GM23338 (cell line): ENCODE data around the gene CACNA1C. TPM values are rescaled to one million over a fixed set of nuclear protein-coding genes. Genes with fewer than 3 reads are reported as not detected.
A peak's percentile ranks its signal among the peaks of the same experiment; 100 is the strongest.

Experiments
- ATAC-seq: fragments of 200-7000 bp; cut with Tn5 transposase; 3 replicates; pipeline ENCODE4 v1.9.1; 2020
- DNase-seq: peaks from one replicate; pipeline ENCODE4 v3.0.0-alpha.2; 2015; ENCODE audit warnings: low spot score
- H2AFZ ChIP-seq: fragments of 200-600 bp; sonication (generic); 2 replicates; pipeline ENCODE4 v1.8.0; 2016; ENCODE audit warnings: antibody characterized with exemption, mild to moderate bottlenecking, moderate library complexity
- H3F3A ChIP-seq: fragments of 200-600 bp; sonication (generic); replicated peaks from 2 replicates; pipeline ENCODE4 v1.8.0; 2017; ENCODE audit warnings: antibody characterized with exemption, mixed run types, low read depth
- H3K27ac ChIP-seq: fragments of 200-600 bp; sonication (generic); 2 replicates; pipeline ENCODE4 v1.6.1; 2016; ENCODE audit warnings: low read depth
- H3K27me3 ChIP-seq: fragments of 200-600 bp; sonication (generic); 2 replicates; pipeline ENCODE4 v1.8.0; 2016; ENCODE audit warnings: mild to moderate bottlenecking, mixed run types, moderate library complexity; ENCODE audit not compliant: insufficient read depth
- H3K36me3 ChIP-seq: fragments of 200-600 bp; sonication (generic); 2 replicates; pipeline ENCODE4 v1.8.0; 2016; ENCODE audit warnings: mild to moderate bottlenecking; ENCODE audit not compliant: insufficient read depth
- H3K4me1 ChIP-seq: fragments of 200-600 bp; sonication (generic); 2 replicates; pipeline ENCODE4 v1.8.0; 2016; ENCODE audit warnings: mild to moderate bottlenecking, moderate library complexity; ENCODE audit not compliant: insufficient read depth
- H3K4me2 ChIP-seq: fragments of 200-600 bp; sonication (generic); 2 replicates; pipeline ENCODE4 v1.7.1; 2017; ENCODE audit warnings: mixed run types
- H3K4me3 ChIP-seq: fragments of 200-600 bp; sonication (generic); 2 replicates; pipeline ENCODE4 v1.6.1; 2016; ENCODE audit warnings: mixed run types
- H3K79me2 ChIP-seq: fragments of 200-600 bp; sonication (generic); replicated peaks from 2 replicates; pipeline ENCODE4 v1.8.0; 2017; ENCODE audit warnings: mild to moderate bottlenecking; ENCODE audit not compliant: insufficient read depth
- H3K9me2 ChIP-seq: fragments of 200-600 bp; sonication (generic); 2 replicates; pipeline ENCODE4 v1.8.0; 2017; ENCODE audit not compliant: insufficient read depth
- H4K20me1 ChIP-seq: fragments of 200-600 bp; sonication (generic); replicated peaks from 2 replicates; pipeline ENCODE4 v1.8.0; 2017; ENCODE audit warnings: mild to moderate bottlenecking; ENCODE audit not compliant: insufficient read depth
- H3K27ac Mint-ChIP-seq: 2 replicates; pipeline ENCODE4 v1.8.0; 2020; ENCODE audit warnings: inconsistent platforms, mild to moderate bottlenecking, moderate library complexity, mixed read lengths
- H3K27me3 Mint-ChIP-seq: 3 replicates; pipeline ENCODE4 v1.8.0; 2022; ENCODE audit warnings: low read depth, mild to moderate bottlenecking, moderate library complexity, mixed read lengths, inconsistent platforms; ENCODE audit not compliant: insufficient read depth, poor library complexity
- H3K36me3 Mint-ChIP-seq: 3 replicates; pipeline ENCODE4 v1.8.0; 2021; ENCODE audit warnings: low read depth, mild to moderate bottlenecking, inconsistent platforms, moderate library complexity, mixed read lengths
- H3K4me1 Mint-ChIP-seq: 3 replicates; pipeline ENCODE4 v1.8.0; 2020; ENCODE audit warnings: mild to moderate bottlenecking, inconsistent platforms, mixed read lengths
- H3K4me3 Mint-ChIP-seq: 3 replicates; pipeline ENCODE4 v1.8.0; 2021; ENCODE audit warnings: moderate library complexity, mild to moderate bottlenecking, inconsistent platforms, mixed read lengths
- H3K9me3 Mint-ChIP-seq: 3 replicates; pipeline ENCODE4 v1.8.0; 2020; ENCODE audit warnings: moderate library complexity, mild to moderate bottlenecking, inconsistent platforms, mixed read lengths
- CREB1 ChIP-seq: fragments of 250-450 bp; sonication (Bioruptor Pico); IDR thresholded peaks from 2 replicates; pipeline ENCODE4 v1.5.0; 2020; ENCODE audit warnings: low read depth, mild to moderate bottlenecking, moderate library complexity
- CTCF ChIP-seq, 2 experiments: fragments of 200-600 bp in 1 of 2; sonication (generic) in 1 of 2; conservative IDR thresholded peaks; 2 replicates each; pipeline versions ENCODE4 v1.5.1 to v1.6.1; 2016 to 2017; ENCODE audit warnings: antibody characterized with exemption in 2 of 2, low read depth in 2 of 2, mild to moderate bottlenecking in 2 of 2, moderate library complexity in 1 of 2
- EZH2 ChIP-seq: fragments of 200-600 bp; sonication (generic); IDR thresholded peaks from one replicate; pipeline ENCODE4 v1.8.0; 2017; ENCODE audit warnings: antibody characterized with exemption, mild to moderate bottlenecking, low read depth; ENCODE audit not compliant: unreplicated experiment
- EZH2phosphoT487 ChIP-seq: fragments of 200-600 bp; sonication (generic); IDR thresholded peaks from one replicate; pipeline ENCODE4 v1.8.1; 2018; ENCODE audit warnings: antibody characterized with exemption; ENCODE audit not compliant: unreplicated experiment
- JUNB ChIP-seq: IDR thresholded peaks from one replicate; pipeline ENCODE4 v1.6.1; 2016; ENCODE audit warnings: antibody characterized with exemption; ENCODE audit not compliant: unreplicated experiment
- NANOG ChIP-seq: IDR thresholded peaks from 2 replicates; pipeline ENCODE4 v1.6.1; 2016; ENCODE audit warnings: antibody characterized with exemption, borderline replicate concordance
- POLR2AphosphoS5 ChIP-seq: IDR thresholded peaks from 2 replicates; pipeline ENCODE4 v1.6.1; 2016; ENCODE audit warnings: antibody characterized with exemption, low read depth
- REST ChIP-seq: IDR thresholded peaks from one replicate; pipeline ENCODE4 v1.6.1; 2018; ENCODE audit warnings: antibody characterized with exemption; ENCODE audit not compliant: unreplicated experiment
- STAT1 ChIP-seq: IDR thresholded peaks from one replicate; pipeline ENCODE4 v1.6.1; 2016; ENCODE audit warnings: antibody characterized with exemption; ENCODE audit not compliant: unreplicated experiment
- ZNF114 ChIP-seq: fragments of 250-450 bp; sonication (Bioruptor Pico); IDR thresholded peaks from 2 replicates; pipeline ENCODE4 v1.5.0; 2020; ENCODE audit warnings: mild to moderate bottlenecking, moderate library complexity
- ZNF331 ChIP-seq: fragments of 250-450 bp; sonication (Bioruptor Pico); IDR thresholded peaks from 2 replicates; pipeline ENCODE4 v1.5.0; 2020; ENCODE audit warnings: low read depth, mild to moderate bottlenecking, moderate library complexity
- polyA plus RNA-seq: library from polyadenylated mRNA; unstranded; fragments of >200 nt; fragmentation: Nextera tagmentation; extraction: Ambion mirVana; gene quantifications from 2 replicates; pipeline ENCODE4 v1.2.1, GENCODE V29; 2016
- total RNA-seq: library from RNA; depleted of rRNA; stranded (reverse); fragments of >200 nt; shearing (Covaris generic); gene quantifications from 2 replicates; pipeline ENCODE4 v1.2.3, GENCODE V29; 2014

The CACNA1C gene
- total and polyA plus RNA-seq, 2 experiments from 2014 or later, result 0.78 to 2.1 TPM

- no peak overlapping the region for H3K27ac ChIP-seq
- ATAC-seq (peak; percentile 19), DNase-seq (peak; percentile 62)
- H3K27me3 ChIP-seq, result peaks cover 43% of the 10 kb centered on the region
- peaks cover 7% of the 10 kb centered on the region for H3F3A ChIP-seq
- H4K20me1 ChIP-seq, result no peaks in the 10 kb centered on the region
- H2AFZ ChIP-seq, result no peak overlapping the region
- no peaks in the 10 kb centered on the region for H3K9me2 ChIP-seq
- TF ChIP-seq STAT1, result no peak
- peaks cover 36% of the 10 kb centered on the region for H3K4me1 ChIP-seq
- Mint-ChIP-seq H3K36me3 (no peaks in the 10 kb centered on the region; the same call in 2 of the 3 replicates), H3K4me1 (peaks cover 44% of the 10 kb centered on the region), H3K27ac (no peak overlapping the region), H3K9me3 (peaks cover 2% of the 10 kb centered on the region; the same call in 2 of the 3 replicates), H3K27me3 (peaks cover 29% of the 10 kb centered on the region), H3K4me3 (peak overlapping the region; percentile 39; the same call in 1 of the 3 replicates)
- H3K4me2 ChIP-seq, result peak overlapping the region; percentile 25
- H3K79me2 ChIP-seq, result no peaks in the 10 kb centered on the region
- H3K4me3 ChIP-seq, result peak overlapping the region; percentile 2; the same call in 1 of the 2 replicates
- H3K36me3 ChIP-seq, result no peaks in the 10 kb centered on the region
These were observed 2.9 kb upstream of the CACNA1C start for GRCh38 chr12:2049604-2050540.

GRCh38 chr12:2051700-2052621 lies 826 bp upstream of the CACNA1C start:
- Histone ChIP-seq H3K36me3 (no peaks in the 10 kb centered on the region), H4K20me1 (no peaks in the 10 kb centered on the region), H3K27ac (no peak overlapping the region), H3K4me1 (peaks cover 38% of the 10 kb centered on the region), H3K27me3 (peaks cover 64% of the 10 kb centered on the region), H3K79me2 (no peaks in the 10 kb centered on the region), H3K4me2 (peak overlapping the region; percentile 90), H3K9me2 (no peaks in the 10 kb centered on the region), H3K4me3 (peak overlapping the region; percentile 65), H3F3A (peaks cover 7% of the 10 kb centered on the region), H2AFZ (peak overlapping the region; percentile 82)
- H3K27me3 Mint-ChIP-seq, result peaks cover 45% of the 10 kb centered on the region
- peak overlapping the region; percentile 73 for H3K4me3 Mint-ChIP-seq
- no peaks in the 10 kb centered on the region; the same call in 2 of the 3 replicates for H3K36me3 Mint-ChIP-seq
- TF ChIP-seq ZNF331 (CRISPR knock-in tag) (no peak), NANOG (no peak), POLR2AphosphoS5 (no peak), JUNB (no peak), ZNF114 (CRISPR knock-in tag) (no peak), REST (no peak), CREB1 (CRISPR knock-in tag) (no peak), CTCF (conservative IDR thresholded peaks at IDR 0.05; ENCODE audit: low read depth in 2 of 2) (peak in 1 of 2 experiments; percentile 23; a peak in 1 of 4 replicates), STAT1 (no peak), EZH2phosphoT487 (no peak), EZH2 (peak; percentile 66)
- ATAC-seq (no peak), DNase-seq (peak; percentile 60)
- H3K4me1 Mint-ChIP-seq, result peaks cover 46% of the 10 kb centered on the region
- no peak overlapping the region for H3K27ac Mint-ChIP-seq
- peaks cover 2% of the 10 kb centered on the region; the same call in 2 of the 3 replicates for H3K9me3 Mint-ChIP-seq
